HG02852 (cell line): Measurements from ENCODE around the gene SNTG2.
"Not testable (repeated sequence)": the region's sequence is repeated elsewhere in the genome, so short reads cannot be mapped to it uniquely, and the experiment has no call there.

Experiments
- ATAC-seq: cut with Tn5 transposase; IDR thresholded peaks from one replicate; pipeline ENCODE4 v1.9.1; 2021; ENCODE audit warnings: mild to moderate bottlenecking, moderate library complexity; ENCODE audit not compliant: unreplicated experiment

The SNTG2 gene

GRCh38 chr2:1400943-1401735, 450.5 kb downstream of the SNTG2 start:
- ATAC-seq, result peak; percentile 53

- ATAC-seq, result no peak
These were observed 451.4 kb downstream of the SNTG2 start for GRCh38 chr2:1402064-1402463.

- ATAC-seq, result no peak
These were observed 452.9 kb downstream of the SNTG2 start for GRCh38 chr2:1403565-1403964.

- ATAC-seq, result no peak
These were observed 454.5 kb downstream of the SNTG2 start for GRCh38 chr2:1405124-1405523.

- no peak for ATAC-seq
These were observed 455.3 kb downstream of the SNTG2 start for GRCh38 chr2:1405967-1406366.

GRCh38 chr2:1406434-1406833, 455.8 kb downstream of the SNTG2 start:
- ATAC-seq, result no peak

- ATAC-seq, result no peak
These were observed 457.5 kb downstream of the SNTG2 start for GRCh38 chr2:1407950-1408675.

- ATAC-seq, result no peak
These were observed 462.6 kb downstream of the SNTG2 start, which contains the start of gene TPO for GRCh38 chr2:1413156-1413710. TPO (plus strand) TSS chr2:1413463; CDS start chr2:1414409, 946 bp downstream.

GRCh38 chr2:1414121-1414520, 463.5 kb downstream of the SNTG2 start:
- no peak for ATAC-seq

GRCh38 chr2:1414901-1415300, 464.3 kb downstream of the SNTG2 start:
- not testable (repeated sequence) for ATAC-seq

GRCh38 chr2:1415501-1415900, 464.9 kb downstream of the SNTG2 start:
- no peak for ATAC-seq
